H9 (cell line): ENCODE results near the gene KRT78. TPM values are rescaled to one million over a fixed set of nuclear protein-coding genes. Genes with fewer than 3 reads are reported as not detected.
A peak's percentile ranks its signal among the peaks of the same experiment; 100 is the strongest.

Experiments
- DNase-seq: peaks from one replicate; pipeline ENCODE4 v3.0.0-alpha.2; 2017
- H2AFZ ChIP-seq: one replicate; pipeline ENCODE4 v1.6.1; 2013; ENCODE audit warnings: mild to moderate bottlenecking, low read length, control low read depth, moderate library complexity
- H2AK5ac ChIP-seq: 2 replicates; pipeline ENCODE4 v1.6.1; 2013; ENCODE audit warnings: low read length, control low read depth, mixed read lengths; ENCODE audit not compliant: insufficient read length
- H2BK120ac ChIP-seq: one replicate; pipeline ENCODE4 v1.6.1; 2013; ENCODE audit warnings: low read depth, mild to moderate bottlenecking, low read length, control low read depth, inconsistent platforms; ENCODE audit not compliant: poor library complexity, severe bottlenecking
- H2BK12ac ChIP-seq: 2 replicates; pipeline ENCODE4 v1.6.1; 2013; ENCODE audit warnings: low read length, control low read depth, mixed read lengths, low read depth; ENCODE audit not compliant: insufficient read length
- H2BK15ac ChIP-seq: 2 replicates; pipeline ENCODE4 v1.6.1; 2013; ENCODE audit warnings: low read depth, low read length, control low read depth
- H2BK20ac ChIP-seq: one replicate; pipeline ENCODE4 v1.6.1; 2013; ENCODE audit warnings: low read depth, mild to moderate bottlenecking, low read length, control low read depth, inconsistent platforms; ENCODE audit not compliant: poor library complexity, severe bottlenecking
- H2BK5ac ChIP-seq: 2 replicates; pipeline ENCODE4 v1.6.1; 2013; ENCODE audit warnings: low read length, control low read depth, mixed read lengths; ENCODE audit not compliant: insufficient read length
- H3K14ac ChIP-seq: 2 replicates; pipeline ENCODE4 v1.6.1; 2013; ENCODE audit warnings: low read length, control low read depth; ENCODE audit not compliant: insufficient read depth
- H3K18ac ChIP-seq: 2 replicates; pipeline ENCODE4 v1.6.1; 2013; ENCODE audit warnings: low read depth, mild to moderate bottlenecking, mixed read lengths, low read length, control low read depth; ENCODE audit not compliant: insufficient read length
- H3K23ac ChIP-seq: 2 replicates; pipeline ENCODE4 v1.6.1; 2013; ENCODE audit warnings: low read length, control low read depth, mixed read lengths, low read depth; ENCODE audit not compliant: insufficient read length
- H3K23me2 ChIP-seq: 2 replicates; pipeline ENCODE4 v1.6.1; 2013; ENCODE audit warnings: low read depth, mild to moderate bottlenecking, mixed read lengths, low read length, control low read depth; ENCODE audit not compliant: insufficient read length, poor library complexity, severe bottlenecking
- H3K27ac ChIP-seq: 2 replicates; pipeline ENCODE4 v1.5.1; 2013; ENCODE audit warnings: low read length, control low read depth, mixed read lengths, low read depth; ENCODE audit not compliant: insufficient read length
- H3K27me3 ChIP-seq: 2 replicates; pipeline ENCODE4 v1.6.1; 2013; ENCODE audit warnings: low read length, control low read depth, inconsistent platforms; ENCODE audit not compliant: insufficient read depth
- H3K4ac ChIP-seq: 2 replicates; pipeline ENCODE4 v1.6.1; 2013; ENCODE audit warnings: low read depth, mild to moderate bottlenecking, control low read depth, inconsistent platforms, low read length, moderate library complexity
- H3K4me1 ChIP-seq: 2 replicates; pipeline ENCODE4 v1.6.1; 2013; ENCODE audit warnings: low read length, control low read depth, inconsistent platforms; ENCODE audit not compliant: insufficient read depth
- H3K4me2 ChIP-seq: 2 replicates; pipeline ENCODE4 v1.6.1; 2013; ENCODE audit warnings: low read length, control low read depth, mixed read lengths; ENCODE audit not compliant: insufficient read length, insufficient read depth
- H3K56ac ChIP-seq: 2 replicates; pipeline ENCODE4 v1.6.1; 2013; ENCODE audit warnings: low read depth, mild to moderate bottlenecking, mixed read lengths, low read length, control low read depth; ENCODE audit not compliant: insufficient read length
- H3K79me1 ChIP-seq: 2 replicates; pipeline ENCODE4 v1.6.1; 2013; ENCODE audit warnings: low read depth, mild to moderate bottlenecking, moderate library complexity, low read length, control low read depth, inconsistent platforms; ENCODE audit not compliant: insufficient read depth, poor library complexity, severe bottlenecking
- H3K79me2 ChIP-seq: 2 replicates; pipeline ENCODE4 v1.6.1; 2013; ENCODE audit warnings: low read length, control low read depth, inconsistent platforms; ENCODE audit not compliant: insufficient read depth
- H3K9ac ChIP-seq: 2 replicates; pipeline ENCODE4 v1.6.1; 2013; ENCODE audit warnings: low read length, control low read depth, mixed read lengths; ENCODE audit not compliant: insufficient read length; ENCODE audit errors: extremely low read depth
- H3K9me3 ChIP-seq: one replicate; pipeline ENCODE4 v1.6.1; 2013; ENCODE audit warnings: low read depth, low read length, inconsistent platforms; ENCODE audit not compliant: control insufficient read depth
- H3T11ph ChIP-seq: one replicate; pipeline ENCODE4 v1.6.1; 2013; ENCODE audit warnings: mild to moderate bottlenecking, low read length, control low read depth, inconsistent platforms
- H4K20me1 ChIP-seq: one replicate; pipeline ENCODE4 v1.6.1; 2013; ENCODE audit not compliant: control insufficient read depth, insufficient read length, insufficient read depth
- H4K5ac ChIP-seq: 2 replicates; pipeline ENCODE4 v1.6.1; 2013; ENCODE audit warnings: low read depth, mild to moderate bottlenecking, mixed read lengths, low read length, control low read depth; ENCODE audit not compliant: insufficient read length
- H4K8ac ChIP-seq: replicated peaks from 2 replicates; pipeline ENCODE4 v1.6.1; 2013; ENCODE audit warnings: low read length, control low read depth, mixed read lengths, low read depth; ENCODE audit not compliant: insufficient read length
- H4K91ac ChIP-seq: 2 replicates; pipeline ENCODE4 v1.6.1; 2013; ENCODE audit warnings: low read depth, mild to moderate bottlenecking, moderate library complexity, mixed read lengths, low read length, control low read depth; ENCODE audit not compliant: insufficient read length
- H3K27ac Mint-ChIP-seq, 3 experiments: 2 replicates in 2 of 3; 3 replicates in 1 of 3; pipeline ENCODE4 v1.8.0; 2020 to 2021; ENCODE audit warnings: mixed read lengths in 3 of 3, mild to moderate bottlenecking in 1 of 3, moderate library complexity in 1 of 3
- H3K27me3 Mint-ChIP-seq: 2 replicates; pipeline ENCODE4 v1.8.0; 2021; ENCODE audit warnings: low read depth, mild to moderate bottlenecking, moderate library complexity, mixed read lengths
- H3K36me3 Mint-ChIP-seq, 3 experiments: 2 replicates in 2 of 3; 3 replicates in 1 of 3; pipeline ENCODE4 v1.8.0; 2020 to 2021; ENCODE audit warnings: low read depth in 3 of 3, mixed read lengths in 3 of 3; ENCODE audit not compliant: insufficient read depth in 1 of 3
- H3K4me1 Mint-ChIP-seq, 2 experiments: 2 replicates each; pipeline ENCODE4 v1.8.0; 2020; ENCODE audit warnings: mixed read lengths in 2 of 2
- H3K4me3 Mint-ChIP-seq, 2 experiments: 2 replicates in 1 of 2; 3 replicates in 1 of 2; pipeline ENCODE4 v1.8.0; 2020 to 2021; ENCODE audit warnings: mild to moderate bottlenecking in 2 of 2, mixed read lengths in 2 of 2, moderate library complexity in 1 of 2
- H3K9me3 Mint-ChIP-seq, 2 experiments: 2 replicates in 1 of 2; 3 replicates in 1 of 2; pipeline ENCODE4 v1.8.0; 2020; ENCODE audit warnings: mild to moderate bottlenecking in 2 of 2, mixed read lengths in 2 of 2, moderate library complexity in 1 of 2
- CTCF ChIP-seq: fragments of 200-600 bp; sonication (generic); conservative IDR thresholded peaks from 3 replicates; pipeline ENCODE4 v1.8.0; 2021; ENCODE audit warnings: antibody characterized with exemption, mild to moderate bottlenecking
- WGBS: extraction: QIAGEN DNeasy Blood & Tissue Kit; methylation state at CpG from one replicate; pipeline ENCODE4 v1.1.7; 2013; ENCODE audit warnings: missing lambda C conversion rate, low lambda C conversion rate, mixed read lengths; ENCODE audit not compliant: insufficient read length; ENCODE audit errors: extremely low coverage; 5-methylcytosine and 5-hydroxymethylcytosine counted together
- long read RNA-seq: library from polyadenylated mRNA; unstranded; transcript quantifications from one replicate; pipeline ENCODE4 v2.0.0, GENCODE V29; 2020
- total RNA-seq: library from RNA; stranded (reverse); gene quantifications from 2 replicates; pipeline ENCODE4 v1.2.1, GENCODE V29; 2021

Gene KRT78
- total RNA-seq: not detected in 2 replicates
- long read RNA-seq: 0 reads

- no peak within 1 kb of the TSS for H2BK5ac ChIP-seq
- DNase-seq: peak; percentile 27
- H3K56ac ChIP-seq: no peak within 1 kb of the TSS
- no peak within 1 kb of the TSS for H2BK12ac ChIP-seq
- H2BK120ac ChIP-seq: no peak within 1 kb of the TSS
- no peak within 1 kb of the TSS for H3K23ac ChIP-seq
- no peak within 1 kb of the TSS for H4K5ac ChIP-seq
- Mint-ChIP-seq H3K9me3 (no peaks in the 10 kb centered on the region), H3K4me3 (no peak within 1 kb of the TSS; a peak in 1 of 5 replicates), H3K27me3 (peaks cover 12% of the 10 kb centered on the region), H3K36me3 (no peaks in the 10 kb centered on the region), H3K4me1 (peaks cover 0 to 4% of the 10 kb centered on the region in 2 experiments; a peak in 1 of 4 replicates), H3K27ac (peak within 1 kb of the TSS in 1 of 3 experiments; percentile 17; a peak in 1 of 7 replicates)
- H4K20me1 ChIP-seq: no peaks in the 10 kb centered on the region
- H3T11ph ChIP-seq: no peak within 1 kb of the TSS
- H3K27me3 ChIP-seq: no peaks in the 10 kb centered on the region
- H4K8ac ChIP-seq: no peak within 1 kb of the TSS
- no peak within 1 kb of the TSS for H4K91ac ChIP-seq
- no peak within 1 kb of the TSS for H3K4me2 ChIP-seq
- H3K14ac ChIP-seq: peak within 1 kb of the TSS; percentile 21; the same call in 1 of the 2 replicates
- H2BK20ac ChIP-seq: no peak within 1 kb of the TSS
- no peaks in the 10 kb centered on the region for H3K9me3 ChIP-seq
- H2AFZ ChIP-seq: no peak within 1 kb of the TSS
- H3K9ac ChIP-seq: no peak within 1 kb of the TSS
- H3K79me1 ChIP-seq: no peaks in the 10 kb centered on the region
- no CpG with 5 or more reads among the region's 16 CpGs for WGBS
- no peaks in the 10 kb centered on the region for H3K23me2 ChIP-seq
- no peak for TF ChIP-seq CTCF
- no peak within 1 kb of the TSS for H3K27ac ChIP-seq
- no peak within 1 kb of the TSS for H3K18ac ChIP-seq
- H2BK15ac ChIP-seq: no peak within 1 kb of the TSS
- H2AK5ac ChIP-seq: no peak within 1 kb of the TSS
- no peaks in the 10 kb centered on the region for H3K4me1 ChIP-seq
- no peak within 1 kb of the TSS for H3K4ac ChIP-seq
- no peaks in the 10 kb centered on the region for H3K79me2 ChIP-seq
These were observed at the start of gene KRT78 for GRCh38 chr12:52848661-52849255. Gene KRT78 (minus strand): TSS chr12:52848994. CDS start chr12:52848930, 64 bp downstream.
